KMS-11 (cell line): ENCODE data around the gene SYT17.

Source experiments
- H2AFZ ChIP-seq: fragments of 200-600 bp; sonication (generic); 2 replicates; pipeline ENCODE4 v1.6.1; 2016; ENCODE audit warnings: antibody characterized with exemption, mixed run types, low read depth
- H3K27ac ChIP-seq: fragments of 200-600 bp; sonication (generic); 2 replicates; pipeline ENCODE4 v1.6.1; 2016; ENCODE audit warnings: mild to moderate bottlenecking, mixed run types
- H3K27me3 ChIP-seq: fragments of 200-600 bp; sonication (generic); 2 replicates; pipeline ENCODE4 v1.6.1; 2017; ENCODE audit warnings: mild to moderate bottlenecking, low read depth, mixed run types, moderate library complexity; ENCODE audit not compliant: insufficient read depth
- H3K36me3 ChIP-seq: fragments of 200-600 bp; sonication (generic); 2 replicates; pipeline ENCODE4 v1.6.1; 2017; ENCODE audit warnings: mild to moderate bottlenecking, mixed run types; ENCODE audit not compliant: insufficient read depth
- H3K4me1 ChIP-seq: fragments of 200-600 bp; sonication (generic); 2 replicates; pipeline ENCODE4 v1.6.1; 2016; ENCODE audit warnings: mild to moderate bottlenecking, low read depth, mixed run types; ENCODE audit not compliant: poor library complexity, severe bottlenecking
- H3K4me2 ChIP-seq: fragments of 200-600 bp; sonication (generic); 2 replicates; pipeline ENCODE4 v1.7.0; 2016; ENCODE audit warnings: mild to moderate bottlenecking, mixed run types
- H3K4me3 ChIP-seq: fragments of 200-600 bp; sonication (generic); IDR thresholded peaks from 2 replicates; pipeline ENCODE4 v1.6.1; 2017; ENCODE audit warnings: low read depth, low read length, mixed read lengths; ENCODE audit not compliant: insufficient read depth
- H3K79me2 ChIP-seq: fragments of 200-600 bp; sonication (generic); 2 replicates; pipeline ENCODE4 v1.6.1; 2016; ENCODE audit warnings: low read depth, mixed run types; ENCODE audit not compliant: insufficient read depth
- H3K9ac ChIP-seq: fragments of 200-600 bp; sonication (generic); 2 replicates; pipeline ENCODE4 v1.6.1; 2016; ENCODE audit warnings: mild to moderate bottlenecking, mixed run types
- H4K20me1 ChIP-seq: fragments of 200-600 bp; sonication (generic); 2 replicates; pipeline ENCODE4 v1.6.1; 2016; ENCODE audit warnings: mild to moderate bottlenecking, mixed run types; ENCODE audit not compliant: insufficient read depth
- CTCF ChIP-seq: fragments of 200-600 bp; sonication (generic); conservative IDR thresholded peaks from 2 replicates; pipeline ENCODE4 v1.6.1; 2017; ENCODE audit warnings: low read depth, mild to moderate bottlenecking, antibody characterized with exemption, low read length, moderate library complexity, mixed read lengths

The SYT17 gene

GRCh38 chr16:19153876-19154275 lies 14.2 kb upstream of the SYT17 start:
- Histone ChIP-seq H3K36me3 (no peaks in the 10 kb centered on the region), H3K4me1 (no peaks in the 10 kb centered on the region), H3K9ac (no peak overlapping the region), H2AFZ (peak overlapping the region; percentile 27; the same call in 1 of the 2 replicates), H4K20me1 (no peaks in the 10 kb centered on the region), H3K4me2 (no peak overlapping the region), H3K4me3 (no peak overlapping the region), H3K79me2 (no peaks in the 10 kb centered on the region), H3K27ac (no peak overlapping the region), H3K27me3 (no peaks in the 10 kb centered on the region)
- no peak for TF ChIP-seq CTCF

- no peak for TF ChIP-seq CTCF
- H3K4me1 ChIP-seq, result no peaks in the 10 kb centered on the region
- H3K4me3 ChIP-seq, result no peak overlapping the region
- no peak overlapping the region for H2AFZ ChIP-seq
- no peak overlapping the region for H3K4me2 ChIP-seq
- no peaks in the 10 kb centered on the region for H3K27me3 ChIP-seq
- H4K20me1 ChIP-seq, result no peaks in the 10 kb centered on the region
- no peaks in the 10 kb centered on the region for H3K36me3 ChIP-seq
- H3K79me2 ChIP-seq, result no peaks in the 10 kb centered on the region
- no peak overlapping the region for H3K9ac ChIP-seq
- no peak overlapping the region for H3K27ac ChIP-seq
Observed at GRCh38 chr16:19162085-19162484, 6.0 kb upstream of the SYT17 start.

- no peaks in the 10 kb centered on the region for H3K36me3 ChIP-seq
- H3K79me2 ChIP-seq, result no peaks in the 10 kb centered on the region
- no peak for TF ChIP-seq CTCF
- H4K20me1 ChIP-seq, result no peaks in the 10 kb centered on the region
- H3K4me3 ChIP-seq, result no peak overlapping the region
- no peak overlapping the region for H2AFZ ChIP-seq
- H3K4me2 ChIP-seq, result no peak overlapping the region
- no peak overlapping the region for H3K9ac ChIP-seq
- H3K4me1 ChIP-seq, result no peaks in the 10 kb centered on the region
- no peaks in the 10 kb centered on the region for H3K27me3 ChIP-seq
- H3K27ac ChIP-seq, result no peak overlapping the region
Observed at GRCh38 chr16:19163215-19163614, 4.8 kb upstream of the SYT17 start.

DNA sequence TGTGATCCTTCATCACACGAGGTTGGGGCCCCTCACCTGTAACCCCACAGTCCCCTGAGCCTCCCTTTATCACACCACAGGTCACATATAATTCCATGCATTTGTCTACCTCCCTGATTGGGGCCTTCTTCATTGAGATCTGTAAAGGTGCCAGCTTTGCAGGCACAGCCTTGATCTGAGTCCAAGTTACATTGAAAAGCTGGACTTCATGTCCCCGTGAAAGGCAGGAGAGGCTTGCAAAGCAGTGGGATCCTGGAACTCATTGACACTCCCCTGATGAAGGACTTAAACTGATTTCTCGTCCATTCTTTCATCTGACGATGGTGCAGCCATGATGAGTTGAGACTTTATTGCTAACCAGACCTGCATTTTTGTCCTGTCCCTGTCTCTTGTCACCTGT lies 3.8 kb upstream of the SYT17 start:
- Histone ChIP-seq H3K4me1 (no peaks in the 10 kb centered on the region), H3K36me3 (no peaks in the 10 kb centered on the region), H4K20me1 (no peaks in the 10 kb centered on the region), H3K27me3 (no peaks in the 10 kb centered on the region), H2AFZ (no peak overlapping the region), H3K9ac (no peak overlapping the region), H3K27ac (no peak overlapping the region), H3K79me2 (no peaks in the 10 kb centered on the region), H3K4me3 (no peak overlapping the region), H3K4me2 (no peak overlapping the region)
- no peak for TF ChIP-seq CTCF

DNA sequence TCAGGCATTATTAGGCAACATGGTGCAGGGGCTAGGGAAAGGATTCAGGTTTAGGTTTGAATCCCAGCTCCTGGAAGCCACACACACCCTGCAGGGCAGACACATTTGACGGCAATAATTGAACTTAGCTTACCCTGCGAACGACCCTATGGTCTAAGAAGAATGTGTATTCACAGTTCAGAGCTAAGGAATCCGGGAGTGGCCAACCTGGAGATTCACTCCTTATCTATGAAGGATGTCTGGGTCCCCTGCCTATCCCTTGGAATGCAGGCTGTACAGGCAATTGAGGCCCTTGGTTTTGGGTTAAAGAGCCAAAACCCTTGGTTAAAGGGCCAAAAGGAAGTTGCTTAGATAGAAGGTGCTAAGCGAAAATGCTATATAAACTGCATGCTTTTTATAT lies 2.9 kb upstream of the SYT17 start:
- Histone ChIP-seq H3K79me2 (no peaks in the 10 kb centered on the region), H3K27ac (no peak overlapping the region), H3K36me3 (no peaks in the 10 kb centered on the region), H3K4me1 (no peaks in the 10 kb centered on the region), H3K9ac (no peak overlapping the region), H3K4me2 (no peak overlapping the region), H4K20me1 (no peaks in the 10 kb centered on the region), H3K27me3 (no peaks in the 10 kb centered on the region), H2AFZ (no peak overlapping the region), H3K4me3 (no peak overlapping the region)
- TF ChIP-seq CTCF, result no peak
